DMS153 (cell line): ENCODE measurements around the gene SIX3.

Experiments used
- DNase-seq: peaks from one replicate; lab custom pipeline; 2025; lab: John Stamatoyannopoulos, UW

SIX3 gene

DNA sequence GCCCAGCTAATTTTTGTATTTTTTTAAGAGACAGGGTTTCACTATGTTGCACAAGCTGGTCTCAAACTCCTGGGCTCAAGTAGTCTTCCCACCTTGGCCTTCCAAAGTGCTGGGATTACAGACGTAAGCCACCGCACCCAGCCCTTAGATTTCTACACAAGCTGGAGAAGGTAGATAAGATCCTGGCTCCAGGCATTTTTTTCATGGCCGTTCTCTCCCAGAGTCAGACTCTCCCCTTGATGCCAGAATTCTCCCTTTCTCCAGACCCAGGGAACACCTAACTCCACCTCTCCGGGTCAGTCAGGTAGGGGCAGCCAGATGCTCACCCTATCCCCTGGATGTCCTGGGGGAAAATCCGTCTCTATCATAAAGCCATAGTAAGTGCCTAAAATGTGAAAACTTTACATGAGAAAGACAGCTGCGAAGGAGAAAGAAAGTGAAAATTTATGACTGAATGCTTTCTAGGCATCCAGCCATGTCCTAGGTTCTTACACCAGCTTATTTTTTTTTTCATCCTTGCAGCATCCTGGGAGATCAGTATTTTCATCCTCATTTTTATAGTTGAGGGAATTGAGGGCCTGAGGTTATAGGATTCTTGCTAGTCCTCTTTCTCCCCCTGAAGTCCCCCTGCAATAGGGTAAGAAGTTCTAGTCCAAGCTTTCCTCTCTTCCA lies 16.3 kb downstream of the SIX3 start:
- DNase-seq = no peak

DNA sequence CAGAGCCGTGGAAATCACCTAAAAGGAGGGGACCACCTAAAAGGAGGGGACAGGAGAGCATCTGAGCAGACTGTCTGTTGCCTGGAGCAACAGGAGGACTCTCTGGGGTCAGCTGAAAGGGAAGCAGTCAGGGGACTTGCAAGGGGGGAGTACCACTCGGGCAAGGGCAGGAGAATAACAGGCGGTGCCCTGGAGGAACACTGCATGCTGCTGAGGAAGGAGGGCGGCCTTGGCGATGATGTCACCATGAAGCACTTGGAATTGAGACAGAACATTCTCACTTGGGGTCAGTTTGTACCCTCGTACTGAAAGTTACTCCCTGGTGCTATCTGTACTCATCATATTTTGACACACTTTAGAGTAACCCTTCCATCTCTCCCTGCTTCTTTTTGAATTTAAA lies 18.4 kb downstream of the SIX3 start:
- DNase-seq = no peak

DNA sequence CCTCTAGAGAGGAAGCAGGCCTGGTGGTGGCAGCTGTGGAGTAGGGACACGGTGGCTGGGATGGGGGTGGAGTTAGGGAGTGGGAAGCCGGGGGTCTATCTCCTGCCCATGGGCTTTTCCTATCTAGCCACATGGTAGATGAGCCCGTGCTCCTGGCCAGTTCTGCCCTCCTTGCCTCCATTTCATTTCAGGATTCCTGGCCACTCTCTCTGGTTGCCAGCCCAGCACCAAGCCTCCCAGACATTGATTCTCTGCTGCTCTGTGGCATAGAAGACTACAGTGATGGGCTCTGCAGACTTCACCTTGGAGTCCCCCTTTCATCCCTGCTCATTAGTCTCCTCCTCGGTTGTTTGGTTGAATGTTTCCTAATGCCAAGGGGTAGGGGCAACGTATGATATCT lies 19.4 kb downstream of the SIX3 start:
- DNase-seq = no peak

DNA sequence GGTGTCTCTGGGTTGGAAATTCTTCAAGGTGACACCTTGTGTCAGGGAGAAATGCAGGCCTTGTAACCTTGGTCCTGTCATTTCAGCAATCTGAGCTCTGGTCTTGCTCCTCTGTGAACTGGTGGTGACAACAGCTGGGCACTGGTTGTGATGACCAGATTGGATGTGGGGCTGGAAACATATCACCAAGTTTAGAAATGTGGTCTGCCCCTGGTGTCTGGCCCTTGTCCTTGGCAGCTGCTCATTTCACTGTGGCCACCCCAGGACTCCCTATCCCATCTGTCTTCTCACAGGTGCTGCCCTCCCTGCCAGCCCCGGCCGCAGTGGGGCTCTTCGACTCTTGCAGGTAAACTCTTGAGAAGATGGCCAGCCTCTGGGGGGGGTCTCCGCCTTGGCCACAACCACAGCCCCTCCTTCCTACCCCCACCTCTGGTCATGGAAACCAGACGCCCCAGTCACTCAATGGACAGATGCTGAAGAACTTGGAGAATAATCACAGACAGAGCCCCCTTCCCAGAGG lies 20.7 kb downstream of the SIX3 start:
- no peak for DNase-seq

DNA sequence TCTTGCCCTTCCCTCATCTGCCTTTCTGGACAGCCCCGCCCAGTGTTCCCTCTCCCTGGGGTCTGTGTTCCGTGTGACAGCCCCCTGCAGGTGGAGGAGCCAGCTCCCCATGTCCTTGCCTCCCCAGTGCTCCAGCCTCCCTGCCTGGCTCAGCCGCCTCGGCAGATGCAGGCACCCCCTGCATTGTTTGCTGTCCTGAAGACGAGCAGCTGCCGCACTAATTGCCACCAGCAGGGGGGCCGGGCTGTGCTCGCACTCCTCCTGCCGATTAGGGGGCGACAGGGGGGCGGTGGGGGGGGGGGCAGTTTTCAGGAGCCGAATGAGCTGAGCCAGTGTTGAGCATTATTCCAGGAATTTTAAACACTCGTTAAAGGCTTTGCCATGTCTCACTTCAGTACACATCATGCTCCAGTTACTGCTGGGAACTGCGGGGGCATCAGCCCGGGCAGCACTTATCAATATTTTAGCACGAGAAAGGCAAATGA lies 23.3 kb downstream of the SIX3 start:
- no peak for DNase-seq

DNA sequence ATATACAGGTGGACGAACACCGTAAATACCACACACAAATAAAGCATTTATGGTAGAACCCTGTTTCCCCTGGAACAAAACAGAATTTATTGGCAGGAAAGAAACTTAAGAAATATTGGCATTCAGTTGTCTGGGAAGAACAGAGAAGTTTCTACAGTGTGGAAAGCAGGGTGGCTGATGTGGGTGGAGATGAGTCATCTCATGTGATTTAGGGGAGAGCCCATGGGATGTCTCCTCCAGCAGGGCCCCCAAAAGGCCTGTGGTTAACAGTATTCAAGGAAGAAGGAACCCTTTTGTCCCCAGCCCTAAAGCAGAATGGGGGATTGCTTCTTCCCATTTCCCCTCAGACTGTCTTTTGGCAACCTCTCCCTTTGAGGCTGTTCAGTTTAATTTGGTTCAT lies 24.2 kb downstream of the SIX3 start:
- no peak for DNase-seq

DNA sequence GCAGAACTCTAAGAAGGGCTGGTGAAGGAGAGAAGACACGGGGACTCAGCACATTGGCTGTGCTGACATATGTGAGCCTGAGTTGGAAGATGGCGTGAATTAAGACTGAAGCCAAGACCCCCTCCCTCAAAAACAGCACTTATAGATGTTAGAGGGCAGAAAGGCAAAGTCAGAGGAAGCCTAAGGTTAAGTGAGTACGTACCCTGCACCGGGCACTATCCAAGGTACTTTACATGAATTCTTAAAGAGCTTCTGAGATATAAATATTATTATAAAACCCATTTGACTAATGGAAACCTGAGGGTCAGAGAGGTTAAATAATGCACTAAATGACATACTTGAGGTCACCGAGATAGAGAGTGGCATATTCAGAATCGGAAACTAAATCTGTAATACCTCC lies 25.6 kb downstream of the SIX3 start:
- no peak for DNase-seq

DNA sequence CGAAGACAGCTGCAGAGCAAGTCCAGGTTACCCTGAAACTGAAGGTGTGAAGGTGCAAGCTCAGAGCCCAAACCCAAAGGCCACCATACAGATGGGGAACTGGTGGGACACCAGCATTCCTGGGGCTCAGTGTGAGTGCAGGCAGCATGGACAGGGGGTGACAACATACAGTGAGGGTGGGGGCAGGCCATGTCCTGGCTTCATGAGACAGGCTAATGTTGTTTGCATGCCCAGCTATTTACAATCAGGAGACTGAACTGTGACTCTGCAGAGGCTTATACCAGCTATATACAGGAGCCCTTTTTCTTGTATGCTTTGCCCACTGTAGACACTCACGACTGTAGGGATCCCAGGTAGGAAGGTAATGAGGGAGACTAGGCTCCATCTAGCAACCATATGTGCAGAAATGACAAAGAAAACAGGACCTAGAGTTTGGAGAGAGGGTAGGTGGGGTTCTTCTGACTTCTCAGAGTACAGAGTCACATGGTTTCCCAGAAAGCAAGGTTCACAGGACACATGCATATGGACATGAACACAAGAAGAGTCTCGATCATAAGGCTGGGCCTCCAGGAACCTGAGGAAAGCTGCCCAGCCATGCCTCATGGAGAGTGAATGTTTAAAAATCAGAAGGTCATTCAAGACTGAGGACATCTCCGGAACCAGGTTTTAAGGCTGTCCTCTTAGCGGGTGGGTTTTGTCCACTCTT lies 26.4 kb downstream of the SIX3 start:
- no peak for DNase-seq

DNA sequence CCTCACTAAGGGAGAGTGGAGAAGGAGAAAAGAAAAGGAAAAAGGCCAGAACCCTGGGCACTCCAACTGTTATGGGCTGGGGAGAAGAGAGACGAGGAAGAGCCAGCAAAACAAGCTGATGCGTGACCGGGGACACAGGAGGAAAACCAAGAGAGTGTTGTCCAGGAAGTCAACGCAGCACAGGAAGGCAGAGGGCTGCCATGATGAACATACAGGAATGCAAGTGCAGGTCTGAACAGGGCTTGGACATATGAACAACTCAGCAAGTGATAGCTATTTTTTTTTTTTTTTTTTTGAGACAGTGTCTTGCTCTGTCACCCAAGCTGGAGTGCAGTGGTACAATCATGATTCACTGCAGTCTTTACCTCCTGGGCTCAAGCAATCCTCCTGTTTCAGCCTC lies 28.4 kb downstream of the SIX3 start:
- DNase-seq = no peak

DNA sequence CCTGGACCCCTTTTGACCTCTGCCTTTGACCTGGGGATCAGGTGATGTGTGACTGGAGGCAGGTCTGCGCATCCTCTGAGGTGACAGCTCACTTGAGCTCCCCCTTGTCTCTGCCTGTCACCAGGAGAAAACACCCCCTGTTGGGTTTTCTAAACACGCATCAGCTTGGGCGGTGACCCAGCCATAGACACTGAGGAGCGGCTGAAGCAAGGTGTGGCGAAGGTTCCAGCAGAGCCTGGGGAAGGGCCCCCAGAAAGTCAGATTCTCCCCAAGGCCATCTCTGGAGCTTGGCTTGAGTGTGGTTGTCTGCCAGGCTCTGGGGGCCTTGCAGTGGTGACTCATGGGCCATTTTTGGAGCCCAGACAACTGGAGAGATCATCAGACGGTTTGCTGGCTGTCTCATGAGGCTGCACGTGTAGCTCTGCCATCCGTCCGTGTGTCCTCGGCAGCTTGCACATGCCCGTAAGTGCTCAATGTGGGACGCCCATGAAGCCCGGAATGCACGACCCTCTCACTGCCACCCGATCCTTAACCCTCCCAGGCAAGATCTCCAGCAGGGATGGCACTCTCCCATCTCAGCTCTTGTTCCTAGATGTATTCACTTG lies 29.4 kb downstream of the SIX3 start:
- no peak for DNase-seq

DNA sequence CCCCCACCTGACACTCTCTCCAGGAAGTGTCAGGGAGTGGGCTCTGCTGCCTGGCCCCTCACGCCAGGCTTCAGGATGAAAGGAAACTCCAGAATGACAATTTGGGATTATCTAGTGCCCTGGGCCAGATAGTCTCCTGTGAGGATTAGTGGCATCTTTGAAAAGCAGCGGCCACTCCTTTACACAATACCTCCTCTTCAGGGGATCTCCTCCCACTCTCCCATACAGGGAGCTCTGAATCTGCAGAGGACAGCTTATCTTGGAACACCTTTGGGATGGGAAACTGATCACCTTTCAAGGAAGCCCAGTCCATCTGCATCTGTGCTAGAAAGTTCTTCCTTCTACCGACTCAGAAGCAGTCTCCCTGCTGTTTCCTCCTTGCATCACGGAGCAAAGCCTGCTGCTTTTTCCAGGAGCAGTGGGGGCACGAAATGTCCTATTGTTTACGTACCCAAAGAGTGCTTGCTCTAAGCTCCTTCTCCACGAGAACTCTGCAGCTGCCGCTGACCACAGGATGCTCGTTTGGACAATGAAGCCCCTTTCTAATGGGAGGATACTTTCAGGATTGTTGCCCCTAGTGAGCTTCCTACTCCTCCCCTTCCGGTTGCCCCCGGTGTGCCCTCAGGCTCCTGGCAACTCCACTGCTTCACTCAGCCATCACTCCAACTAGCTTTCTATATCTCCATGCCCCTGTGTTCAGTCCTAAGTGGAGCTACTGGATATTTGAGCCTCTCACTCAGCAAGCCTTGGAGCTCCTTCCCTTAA lies 31.5 kb downstream of the SIX3 start:
- no peak for DNase-seq

DNA sequence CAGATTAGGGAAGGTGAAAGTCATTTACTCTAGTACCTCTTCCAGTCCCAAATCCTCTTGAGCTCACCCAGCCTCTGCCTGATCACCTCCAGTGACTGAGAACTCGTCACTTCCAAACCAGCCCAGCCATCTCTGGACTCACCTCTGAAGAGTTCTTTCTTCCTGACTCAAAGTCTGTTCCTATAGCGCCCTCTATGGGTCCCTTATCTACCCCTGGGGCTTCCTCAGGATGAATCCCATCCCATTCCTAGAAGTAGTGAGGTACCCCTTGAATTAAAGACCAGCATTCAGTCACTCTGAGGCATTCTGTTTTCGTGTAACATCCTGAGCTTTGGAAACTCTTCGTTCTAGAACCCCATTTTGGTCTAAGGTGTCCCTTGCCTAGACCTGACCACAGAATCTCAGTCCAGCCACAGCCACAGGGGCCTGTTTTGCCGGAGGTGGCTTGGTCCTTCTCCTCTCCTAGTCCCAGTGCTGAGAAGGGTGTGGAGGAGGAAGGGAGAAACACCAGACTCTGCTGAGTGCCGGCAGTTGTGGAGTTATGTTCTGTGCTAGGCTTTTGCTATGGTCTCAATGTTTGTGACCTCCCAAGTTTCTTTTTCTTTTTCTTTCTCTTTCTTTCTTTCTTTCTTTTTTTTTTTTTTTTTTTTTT lies 32.7 kb downstream of the SIX3 start:
- peak; percentile 44 for DNase-seq

DNA sequence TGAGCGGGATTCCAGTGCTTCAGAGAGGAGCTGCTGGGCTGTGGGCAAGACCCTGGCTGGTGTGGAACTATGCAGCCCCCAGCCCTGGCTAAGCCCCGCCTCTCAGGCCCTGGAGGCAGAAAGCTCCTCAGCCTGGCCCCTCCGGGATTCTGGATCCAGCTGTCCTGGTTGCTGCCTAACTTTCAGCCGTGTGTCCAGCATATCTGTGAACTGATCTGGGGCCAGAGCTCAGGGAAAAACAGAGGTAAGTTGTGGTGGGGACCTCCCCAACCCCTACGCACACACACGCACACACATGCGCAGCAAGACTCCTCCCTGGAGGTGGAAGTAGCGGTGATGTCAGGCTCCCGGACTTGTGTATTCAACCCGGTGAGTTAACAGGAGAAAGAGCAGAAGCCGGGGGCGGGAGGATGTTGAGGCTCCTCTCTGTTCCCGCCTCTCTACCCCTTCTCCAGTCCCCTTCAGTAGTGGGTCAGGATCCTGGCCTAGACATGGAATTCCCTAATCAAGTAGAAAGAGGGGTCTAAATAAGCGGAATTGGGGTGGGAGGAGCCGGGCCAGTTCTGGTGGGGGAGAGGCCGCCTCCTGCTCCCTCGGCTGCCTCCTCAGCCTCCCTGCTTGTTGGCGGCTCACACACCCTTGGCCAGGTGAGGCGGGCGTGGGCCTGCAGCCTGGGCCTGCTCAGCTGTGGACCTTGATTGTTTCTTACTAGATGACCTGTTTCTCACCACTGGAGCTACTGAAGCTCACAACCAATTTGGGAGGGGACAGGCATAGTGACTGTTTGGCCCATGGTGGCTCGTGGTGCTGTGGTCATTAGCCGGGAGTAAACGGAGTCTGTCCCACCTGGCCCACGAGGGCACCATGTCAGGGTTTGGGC lies 34.3 kb downstream of the SIX3 start:
- DNase-seq = no peak

DNA sequence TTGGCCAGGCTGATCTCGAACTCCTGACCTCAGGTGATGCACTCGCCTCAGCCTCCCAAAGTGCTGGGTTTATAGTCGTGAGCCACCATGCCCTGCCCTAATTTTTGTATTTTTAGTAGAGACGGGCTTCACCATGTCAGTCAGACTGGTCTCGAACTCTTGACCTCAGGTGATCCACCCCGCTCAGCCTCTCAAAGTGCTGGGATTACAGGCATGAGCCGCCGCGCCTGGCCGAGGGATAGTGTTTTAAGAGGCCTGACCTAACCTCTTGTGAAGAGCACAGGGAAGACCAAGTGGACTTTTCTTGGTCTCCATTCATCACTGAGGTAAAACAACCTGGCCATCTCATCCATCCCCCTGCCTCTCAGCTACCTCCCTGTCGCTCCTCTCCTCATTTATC lies 38.1 kb downstream of the SIX3 start:
- DNase-seq = no peak

DNA sequence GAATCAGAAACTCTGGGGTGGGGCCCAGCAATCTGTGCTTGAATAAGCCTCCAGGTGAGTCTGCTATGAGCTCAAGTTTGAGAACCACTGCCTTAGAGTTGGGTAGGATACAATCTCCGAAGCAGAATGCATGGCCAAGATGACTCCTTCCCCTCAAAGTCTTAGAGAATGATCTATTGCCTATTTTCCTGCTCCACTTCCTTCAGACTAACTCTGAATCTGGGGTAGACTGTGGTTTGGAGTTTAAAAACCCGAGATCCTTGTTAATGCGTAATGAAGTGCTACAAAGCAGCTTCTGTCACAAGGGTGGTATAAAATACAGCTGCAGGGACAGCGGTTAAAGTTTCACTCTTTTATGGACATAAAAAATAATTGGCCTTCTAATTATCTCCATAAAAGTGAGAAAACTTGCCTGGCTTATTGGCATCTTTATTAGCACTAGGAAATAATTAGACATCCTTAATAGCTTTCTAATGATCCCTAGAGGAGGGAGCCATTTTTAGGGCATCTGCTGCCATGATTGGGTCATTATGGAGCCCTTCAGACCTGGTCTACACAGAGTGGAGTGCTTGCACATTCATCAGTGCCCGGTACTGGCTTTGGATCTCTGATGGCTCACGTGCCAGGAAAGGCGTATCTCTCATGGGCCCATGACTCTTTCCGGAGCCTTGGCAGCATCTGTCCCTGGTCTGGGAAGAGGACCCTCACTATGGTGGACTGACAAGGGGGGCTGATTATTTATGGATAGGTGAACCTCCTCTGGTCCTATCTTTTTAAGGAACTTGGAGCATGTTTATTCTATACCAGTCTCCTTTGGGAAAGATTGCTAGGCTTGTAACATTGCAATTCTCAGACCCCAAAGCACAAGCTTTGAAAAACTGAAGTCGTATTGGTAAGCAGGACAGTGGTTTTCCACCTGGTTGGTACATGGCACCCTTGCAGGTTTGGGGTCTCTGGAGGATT lies 39.5 kb downstream of the SIX3 start:
- DNase-seq = no peak

DNA sequence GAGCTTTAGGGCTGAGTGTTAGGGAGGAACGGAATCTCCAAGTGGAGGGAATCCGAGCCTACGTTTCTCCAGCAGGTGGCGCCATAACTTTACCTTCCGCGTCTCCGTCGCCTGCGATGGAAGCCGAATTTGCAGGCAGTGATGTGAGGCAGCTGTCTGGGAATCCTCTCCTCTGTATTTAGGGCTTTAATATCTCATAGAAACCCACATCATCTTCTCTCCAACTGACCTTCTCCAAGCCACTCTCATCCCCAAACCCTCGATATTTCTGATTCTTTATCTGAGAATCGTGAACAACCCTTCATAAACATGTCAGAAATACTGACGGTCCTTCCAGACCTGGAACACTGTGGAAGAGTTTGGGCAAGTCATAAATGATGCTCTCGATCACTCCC lies 40.2 kb downstream of the SIX3 start:
- DNase-seq = peak; percentile 55

DNA sequence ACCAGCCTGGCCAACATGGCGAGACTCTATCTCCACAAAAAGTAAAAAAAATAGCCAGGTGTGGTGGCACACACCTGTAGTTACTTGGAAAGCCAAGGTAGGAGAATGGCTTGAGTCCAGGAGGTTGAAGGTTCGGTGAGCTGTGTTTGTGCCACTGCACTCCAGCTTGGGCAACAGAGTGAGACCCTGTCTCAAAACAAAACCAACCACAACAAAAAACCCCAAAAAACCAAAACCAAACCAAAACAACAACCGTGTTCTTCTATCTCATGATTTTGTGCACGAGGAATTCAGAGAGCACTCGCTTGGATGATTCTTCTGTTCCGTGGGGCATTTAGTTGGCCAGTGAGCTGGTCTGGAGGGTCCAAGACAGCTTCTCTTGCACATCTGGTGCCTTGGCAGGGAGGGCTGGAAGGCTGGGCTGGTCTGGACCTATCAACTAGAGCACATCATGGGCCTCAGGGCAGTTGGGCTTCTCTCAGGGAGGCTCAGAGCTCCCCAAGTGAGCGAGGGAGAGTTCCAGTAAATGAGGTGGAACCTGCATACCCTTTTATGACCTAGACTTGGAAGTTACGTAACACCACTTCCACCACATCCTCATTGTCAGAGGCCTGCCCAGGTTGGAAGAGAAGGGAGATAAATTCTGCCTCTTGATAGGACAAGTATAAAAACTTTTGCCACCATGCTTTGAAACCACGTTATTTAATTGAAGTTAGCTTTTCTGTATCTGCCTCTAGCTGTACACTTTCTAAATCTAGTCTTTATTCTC lies 42.5 kb downstream of the SIX3 start:
- no peak for DNase-seq

DNA sequence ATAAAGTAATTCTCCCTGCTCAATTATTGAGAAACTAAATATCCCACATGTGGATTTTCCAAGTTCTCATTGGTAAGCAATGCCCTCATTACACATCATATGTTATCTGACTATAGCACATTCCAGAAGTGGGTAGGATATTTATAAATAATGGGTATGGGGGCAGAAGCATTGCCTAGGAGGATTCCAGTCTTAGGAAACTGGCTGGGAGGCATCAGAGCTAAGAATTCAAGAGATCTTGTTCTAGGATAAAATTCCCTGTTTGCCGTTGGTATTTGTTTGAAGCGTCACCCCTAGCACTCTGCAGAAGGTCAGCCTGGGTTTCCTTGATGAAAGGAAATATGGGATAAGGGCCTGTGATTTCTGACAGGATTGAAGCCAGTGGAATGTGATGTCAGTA lies 47.7 kb downstream of the SIX3 start:
- no peak for DNase-seq

DNA sequence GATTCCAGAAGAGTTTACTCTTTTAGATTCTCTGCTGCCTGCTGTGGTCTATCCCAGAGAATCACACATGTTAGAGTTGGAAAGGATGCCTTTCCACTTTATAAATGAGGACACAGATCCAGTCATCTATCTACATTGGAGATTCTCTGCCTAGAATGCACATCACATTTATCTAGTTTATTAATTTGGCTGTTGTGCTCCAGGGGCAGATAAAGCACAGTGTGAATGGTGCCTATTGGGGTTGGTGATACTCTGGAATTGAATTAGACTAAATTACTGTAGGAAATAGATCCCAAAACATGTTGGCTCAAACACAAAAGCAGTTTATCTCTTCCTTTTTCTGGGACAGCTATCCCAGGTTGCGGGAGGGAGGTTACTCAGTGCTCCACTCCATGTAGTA lies 52.9 kb downstream of the SIX3 start:
- no peak for DNase-seq
